Activated CD4-positive, CD25-positive, alpha-beta regulatory T cell treated with anti-CD3 and anti-CD28 coated beads, Interleukin-2, amount 50 U/mL, for 24 hours (primary cell): ENCODE measurements around the gene RAB11B.
"Not testable (repeated sequence)": the region's sequence is repeated elsewhere in the genome, so short reads cannot be mapped to it uniquely, and the experiment has no call there.

Experiments used
- ATAC-seq, 2 donors: fragments of 150-1000 bp; cut with Tn5 transposase; one replicate each; pipeline ENCODE4 v1.10.0; 2021; ENCODE audit warnings: mild to moderate bottlenecking in 1 of 2, moderate library complexity in 1 of 2

The RAB11B gene

GRCh38 chr19:8430650-8431049 lies 40.5 kb downstream of the RAB11B start:
- ATAC-seq, result no peak

- no peak for ATAC-seq
Measured at GRCh38 chr19:8438236-8438635, 48.1 kb downstream of the RAB11B start.

- no peak for ATAC-seq
Measured at GRCh38 chr19:8441725-8442544, 51.8 kb downstream of the RAB11B start.

GRCh38 chr19:8444140-8444676 lies 54.0 kb downstream of the RAB11B start:
- ATAC-seq, result not testable (repeated sequence)

GRCh38 chr19:8444677-8445487 lies 54.7 kb downstream of the RAB11B start, which contains the start of gene HNRNPM:
HNRNPM (plus strand) TSS chr19:8444975; CDS start chr19:8444999, 24 bp downstream.
- peak; percentile 89 to 91 for ATAC-seq

GRCh38 chr19:8445488-8446001 lies 55.4 kb downstream of the RAB11B start:
- peak; percentile 9 to 22 for ATAC-seq

- peak in 1 of 2 donors; percentile 7 for ATAC-seq
Measured at GRCh38 chr19:8446061-8446709, 56.0 kb downstream of the RAB11B start.

GRCh38 chr19:8449830-8450229 lies 59.7 kb downstream of the RAB11B start:
- no peak for ATAC-seq

GRCh38 chr19:8451377-8451776 lies 61.2 kb downstream of the RAB11B start:
- ATAC-seq, result no peak

GRCh38 chr19:8451885-8452284 lies 61.7 kb downstream of the RAB11B start:
- peak; percentile 67 to 85 for ATAC-seq

- no peak for ATAC-seq
Measured at GRCh38 chr19:8452446-8453123, 62.4 kb downstream of the RAB11B start.

- no peak for ATAC-seq
Measured at GRCh38 chr19:8453616-8454015, 63.5 kb downstream of the RAB11B start.
